ENCODE measurements around the gene PGAP2. TPM values are rescaled to one million over a fixed set of nuclear protein-coding genes. Genes with fewer than 3 reads are reported as not detected.
A peak's percentile ranks its signal among the peaks of the same experiment; 100 is the strongest.

Gene PGAP2
- total and polyA plus RNA-seq, 8 donors: 4.7 to 23.8 (median 13.2) TPM

- WGBS, 5 donors: 90 to 96% (median 95%) methylated on average over 27 to 30 of the region's 30 CpGs
- no peak for TF ChIP-seq POLR2AphosphoS5 (IDR thresholded peaks at IDR 0.05)
- TF ChIP-seq CTCF (IDR thresholded peaks at IDR 0.05): no peak
- no peak for TF ChIP-seq POLR2A (IDR thresholded peaks at IDR 0.05)
- no peak for TF ChIP-seq EP300 (IDR thresholded peaks at IDR 0.05)
- Histone ChIP-seq H3K9me3 (no peaks in the 10 kb centered on the region), H3K27ac (no peak overlapping the region), H3K4me3 (no peak overlapping the region), H3K27me3 (no peaks in the 10 kb centered on the region), H3K4me1 (peaks cover 0 to 12% (median 0%) of the 10 kb centered on the region in 4 donors), H3K36me3 (peaks cover 26 to 41% (median 36%) of the 10 kb centered on the region in 4 donors)
- intact Hi-C loops (cut with DNase I; ENCODE audit: low total_unique reads): no loop called here
- no peak for DNase-seq
These were observed 15.6 kb downstream of the PGAP2 start for GRCh38 chr11:3823762-3824506.

GRCh38 chr11:3824714-3825472 lies 16.5 kb downstream of the PGAP2 start:
- H3K36me3 ChIP-seq: peaks cover 26 to 51% (median 46%) of the 10 kb centered on the region in 4 donors
- intact Hi-C loops (cut with DNase I; ENCODE audit: low total_unique reads): no loop called here

GRCh38 chr11:3825473-3826154 lies 17.3 kb downstream of the PGAP2 start:
- DNase-seq: no peak
- WGBS, 5 donors: 73 to 88% (median 80%) methylated on average over 8 of the region's 8 CpGs
- H3K27ac ChIP-seq: no peak overlapping the region
- H3K9me3 ChIP-seq: no peaks in the 10 kb centered on the region
- no peak overlapping the region for H3K4me3 ChIP-seq
- H3K4me1 ChIP-seq: peaks cover 0 to 25% (median under 1%) of the 10 kb centered on the region in 4 donors
- peaks cover 26 to 57% (median 52%) of the 10 kb centered on the region in 4 donors for H3K36me3 ChIP-seq
- no peak for TF ChIP-seq EP300 (IDR thresholded peaks at IDR 0.05)
- TF ChIP-seq CTCF (IDR thresholded peaks at IDR 0.05): no peak
- no peak for TF ChIP-seq POLR2A (IDR thresholded peaks at IDR 0.05)
- TF ChIP-seq POLR2AphosphoS5 (IDR thresholded peaks at IDR 0.05): no peak
- H3K27me3 ChIP-seq: no peaks in the 10 kb centered on the region
- intact Hi-C loops (cut with DNase I; ENCODE audit: low total_unique reads): no loop called here

More at GRCh38 chr11:3824714-3825472, 16.5 kb downstream of the PGAP2 start:
- H3K9me3 ChIP-seq: no peaks in the 10 kb centered on the region
- TF ChIP-seq POLR2A (IDR thresholded peaks at IDR 0.05): no peak
- no peak for TF ChIP-seq EP300 (IDR thresholded peaks at IDR 0.05)
- TF ChIP-seq CTCF (IDR thresholded peaks at IDR 0.05): peak in 5 of 7 experiments; percentile 45 to 68 (median 65)
- TF ChIP-seq POLR2AphosphoS5 (IDR thresholded peaks at IDR 0.05): peak in 1 of 3 donors; percentile 49
- WGBS, 5 donors: 72 to 76% (median 75%) methylated on average over 18 of the region's 18 CpGs
- no peak overlapping the region for H3K4me3 ChIP-seq
- no peaks in the 10 kb centered on the region for H3K27me3 ChIP-seq
- DNase-seq: peak; percentile 66 to 73
- H3K27ac ChIP-seq: no peak overlapping the region
- H3K4me1 ChIP-seq: peaks cover 0 to 20% (median 0%) of the 10 kb centered on the region in 4 donors

- Histone ChIP-seq H3K4me1 (peaks cover 0 to 36% (median 10%) of the 10 kb centered on the region in 4 donors), H3K4me3 (no peak overlapping the region), H3K27me3 (no peaks in the 10 kb centered on the region), H3K27ac (no peak overlapping the region), H3K36me3 (peaks cover 26 to 60% (median 56%) of the 10 kb centered on the region in 4 donors), H3K9me3 (no peaks in the 10 kb centered on the region)
- WGBS, 5 donors: 91 to 98% (median 95%) methylated on average over 3 of the region's 3 CpGs
- intact Hi-C loops (cut with DNase I; ENCODE audit: low total_unique reads): no loop called here
- TF ChIP-seq EP300 (IDR thresholded peaks at IDR 0.05): no peak
- TF ChIP-seq POLR2AphosphoS5 (IDR thresholded peaks at IDR 0.05): no peak
- TF ChIP-seq CTCF (IDR thresholded peaks at IDR 0.05): no peak
- no peak for TF ChIP-seq POLR2A (IDR thresholded peaks at IDR 0.05)
- DNase-seq: no peak
These were observed 18.4 kb downstream of the PGAP2 start for GRCh38 chr11:3826721-3827120.
